Liver (tissue), 9 donors: Measurements from ENCODE around the gene ZMPSTE24. TPM values are rescaled to one million over a fixed set of nuclear protein-coding genes. Genes with fewer than 3 reads are reported as not detected.

Experiments used
- DNase-seq: peaks from one replicate; pipeline ENCODE4 v3.0.0-alpha.2; 2017; ENCODE audit warnings: low spot score
- H3K27ac ChIP-seq, 2 donors: one replicate each; pipeline ENCODE4 v1.7.0; 2013; ENCODE audit warnings: inconsistent platforms in 2 of 2, low read length in 2 of 2, control low read depth in 1 of 2, low read depth in 1 of 2, mild to moderate bottlenecking in 1 of 2
- H3K27me3 ChIP-seq, 4 donors: one replicate each; pipeline versions ENCODE4 v1.6.1 to v1.7.0; 2013; ENCODE audit warnings: low read length in 3 of 4, inconsistent platforms in 1 of 4, mild to moderate bottlenecking in 1 of 4, moderate library complexity in 1 of 4; ENCODE audit not compliant: control insufficient read depth in 4 of 4, insufficient read depth in 4 of 4
- H3K36me3 ChIP-seq, 4 donors: one replicate each; pipeline versions ENCODE4 v1.6.1 to v1.7.0; 2013; ENCODE audit warnings: low read length in 3 of 4, mild to moderate bottlenecking in 3 of 4, low read depth in 1 of 4, moderate library complexity in 1 of 4; ENCODE audit not compliant: control insufficient read depth in 4 of 4, insufficient read depth in 3 of 4
- H3K4me1 ChIP-seq, 4 donors: one replicate each; pipeline versions ENCODE4 v1.6.1 to v1.7.0; 2013; ENCODE audit warnings: low read length in 3 of 4, mild to moderate bottlenecking in 3 of 4, moderate library complexity in 1 of 4; ENCODE audit not compliant: control insufficient read depth in 4 of 4, insufficient read depth in 4 of 4
- H3K4me3 ChIP-seq, 3 donors: one replicate each; pipeline versions ENCODE4 v1.6.1 to v1.7.0; 2013; ENCODE audit warnings: low read length in 3 of 3, control low read depth in 1 of 3, low read depth in 1 of 3, mild to moderate bottlenecking in 1 of 3
- H3K9ac ChIP-seq, 2 donors: one replicate each; pipeline ENCODE4 v1.7.0; 2013; ENCODE audit warnings: low read length in 2 of 2, mild to moderate bottlenecking in 2 of 2, moderate library complexity in 2 of 2, control low read depth in 1 of 2, low read depth in 1 of 2
- H3K9me3 ChIP-seq, 4 donors: one replicate each; pipeline versions ENCODE4 v1.6.1 to v1.7.0; 2013; ENCODE audit warnings: low read length in 3 of 4; ENCODE audit not compliant: control insufficient read depth in 4 of 4
- EGR1 ChIP-seq, 2 donors: IDR thresholded peaks; 2 replicates each; pipeline ENCODE4 v1.6.1; 2016 to 2018; ENCODE audit warnings: antibody characterized with exemption in 2 of 2, low read depth in 2 of 2
- FOXA1 ChIP-seq: IDR thresholded peaks from 2 replicates; pipeline ENCODE4 v1.6.1; 2016; ENCODE audit warnings: antibody characterized with exemption
- FOXA2 ChIP-seq: IDR thresholded peaks from 2 replicates; pipeline ENCODE4 v1.6.1; 2016; ENCODE audit warnings: antibody characterized with exemption
- GABPA ChIP-seq, 2 donors: IDR thresholded peaks in 1 of 2; conservative IDR thresholded peaks in 1 of 2; 2 replicates each; pipeline ENCODE4 v1.6.1; 2016; ENCODE audit warnings: antibody characterized with exemption in 2 of 2, mild to moderate bottlenecking in 1 of 2, moderate library complexity in 1 of 2
- HNF4A ChIP-seq, 2 donors: conservative IDR thresholded peaks; 2 replicates each; pipeline ENCODE4 v1.6.1; 2016; ENCODE audit warnings: antibody characterized with exemption in 2 of 2, mild to moderate bottlenecking in 2 of 2
- HNF4G ChIP-seq: IDR thresholded peaks from 2 replicates; pipeline ENCODE4 v1.6.1; 2016; ENCODE audit warnings: antibody characterized with exemption
- JUND ChIP-seq, 2 donors: IDR thresholded peaks; 2 replicates each; pipeline ENCODE4 v1.6.1; 2016; ENCODE audit warnings: antibody characterized with exemption in 2 of 2
- NR2F2 ChIP-seq: IDR thresholded peaks from 2 replicates; pipeline ENCODE4 v1.6.1; 2016; ENCODE audit warnings: antibody characterized with exemption
- RAD21 ChIP-seq, 2 donors: IDR thresholded peaks; 2 replicates each; pipeline ENCODE4 v1.6.1; 2016; ENCODE audit warnings: antibody characterized with exemption in 2 of 2, mild to moderate bottlenecking in 2 of 2
- RXRA ChIP-seq, 2 donors: IDR thresholded peaks; 2 replicates each; pipeline ENCODE4 v1.6.1; 2017 to 2018; ENCODE audit warnings: antibody characterized with exemption in 2 of 2, mild to moderate bottlenecking in 1 of 2
- SP1 ChIP-seq: IDR thresholded peaks from 2 replicates; pipeline ENCODE4 v1.6.1; 2018; ENCODE audit warnings: antibody characterized with exemption, mild to moderate bottlenecking
- TAF1 ChIP-seq: conservative IDR thresholded peaks from 2 replicates; pipeline ENCODE4 v1.6.1; 2016; ENCODE audit warnings: antibody characterized with exemption, mild to moderate bottlenecking
- YY1 ChIP-seq: IDR thresholded peaks from 2 replicates; pipeline ENCODE4 v1.6.1; 2016; ENCODE audit warnings: antibody characterized with exemption, mild to moderate bottlenecking
- WGBS: extraction: QIAGEN DNeasy Blood & Tissue Kit; methylation state at CpG from one replicate; pipeline ENCODE4 v1.1.7; 2013; 5-methylcytosine and 5-hydroxymethylcytosine counted together
- polyA plus RNA-seq, 2 donors: library from polyadenylated mRNA; stranded (reverse) in 1 of 2; unstranded in 1 of 2; fragments of 200-250 nt in 1 of 2; fragments of >200 nt in 1 of 2; fragmentation: Nextera tagmentation in 1 of 2; extraction: Ambion mirVana in 1 of 2; gene quantifications; one replicate each; pipeline versions ENCODE4 v1.2.1 to v1.2.3, GENCODE V29; 2013 to 2015
- total RNA-seq, 2 donors: library from RNA; depleted of rRNA; stranded (reverse); fragments of >200 nt; gene quantifications; one replicate each; pipeline ENCODE4 v1.2.3, GENCODE V29; 2014
- TF ChIP-seq, protein P1 (sequence below): IDR thresholded peaks from 2 replicates; pipeline ENCODE4 v1.6.1; 2016; ENCODE audit warnings: antibody characterized with exemption
- TF ChIP-seq, protein P2 (sequence below): IDR thresholded peaks from 2 replicates; pipeline ENCODE4 v1.6.1; 2016; ENCODE audit warnings: antibody characterized with exemption
- TF ChIP-seq, protein P3 (sequence below): IDR thresholded peaks from 2 replicates; pipeline ENCODE4 v1.6.1; 2016; ENCODE audit warnings: antibody characterized with exemption
- TF ChIP-seq, protein P4 (sequence below): fragments of 150-350 bp; IDR thresholded peaks from 2 replicates; pipeline ENCODE4 v1.5.1; 2017; ENCODE audit warnings: improper control_type of control experiment, low read depth, low read length; ENCODE audit not compliant: missing input control
- TF ChIP-seq, protein P5 (sequence below): IDR thresholded peaks from 2 replicates; pipeline ENCODE4 v1.6.1; 2016; ENCODE audit warnings: antibody characterized with exemption, mild to moderate bottlenecking
- donor health status: healthy.
- donor health status: healthy.
- donor health status: healthy.
- donor health status: healthy.
- donor health status: healthy.

ZMPSTE24 gene
- total and polyA plus RNA-seq, 4 donors: 17.3 to 40.1 (median 22.6) TPM

DNA sequence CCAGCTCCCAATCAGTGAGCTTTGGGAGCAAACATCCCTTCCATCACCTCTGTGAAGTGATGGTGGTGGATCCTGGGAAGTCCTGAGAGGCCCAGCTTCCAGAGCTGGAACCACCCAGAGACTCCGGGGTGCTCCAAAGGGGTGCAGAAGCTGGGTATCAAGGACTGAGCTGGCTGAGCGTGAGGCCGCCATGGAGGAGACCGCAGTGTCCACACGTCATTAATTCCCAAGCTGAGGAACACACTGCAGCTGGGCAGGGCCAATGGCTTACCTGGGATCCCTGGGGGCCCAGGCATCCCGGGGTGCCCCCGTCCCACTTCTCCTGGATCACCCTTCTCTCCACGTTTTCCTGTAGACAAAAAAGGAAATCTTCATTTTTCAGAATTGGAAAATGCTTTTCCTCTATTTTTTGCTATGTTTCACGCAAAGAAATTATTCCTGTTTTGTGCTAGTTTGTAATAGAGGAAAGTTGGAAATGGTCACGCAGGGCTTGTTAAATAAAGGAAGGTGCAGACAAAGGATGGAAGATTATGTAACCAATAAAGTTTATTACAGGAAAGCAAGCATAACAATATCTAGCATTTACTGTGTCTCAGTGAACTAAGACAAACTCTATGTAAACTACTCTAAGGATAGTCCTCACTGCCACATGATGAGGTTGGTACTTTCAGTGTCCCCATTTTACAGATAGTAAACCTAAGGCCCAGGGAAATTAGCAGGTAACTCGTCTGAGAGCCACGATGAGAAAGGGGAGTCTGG is 43.7 kb downstream of the ZMPSTE24 start:
- Histone ChIP-seq H3K4me1 (no peaks in the 10 kb centered on the region), H3K27ac (no peak overlapping the region), H3K9me3 (no peaks in the 10 kb centered on the region), H3K4me3 (no peak overlapping the region), H3K9ac (no peak overlapping the region), H3K36me3 (no peaks in the 10 kb centered on the region), H3K27me3 (no peaks in the 10 kb centered on the region)
- DNase-seq: no peak
- TF ChIP-seq FOXA2: no peak
- no peak for TF ChIP-seq HNF4A (conservative IDR thresholded peaks at IDR 0.05)
- TF ChIP-seq GABPA (IDR thresholded peaks at IDR 0.05 in 1 of 2, conservative IDR thresholded peaks at IDR 0.05 in 1 of 2): no peak
- TF ChIP-seq HNF4G: no peak
- TF ChIP-seq, protein P1, sequence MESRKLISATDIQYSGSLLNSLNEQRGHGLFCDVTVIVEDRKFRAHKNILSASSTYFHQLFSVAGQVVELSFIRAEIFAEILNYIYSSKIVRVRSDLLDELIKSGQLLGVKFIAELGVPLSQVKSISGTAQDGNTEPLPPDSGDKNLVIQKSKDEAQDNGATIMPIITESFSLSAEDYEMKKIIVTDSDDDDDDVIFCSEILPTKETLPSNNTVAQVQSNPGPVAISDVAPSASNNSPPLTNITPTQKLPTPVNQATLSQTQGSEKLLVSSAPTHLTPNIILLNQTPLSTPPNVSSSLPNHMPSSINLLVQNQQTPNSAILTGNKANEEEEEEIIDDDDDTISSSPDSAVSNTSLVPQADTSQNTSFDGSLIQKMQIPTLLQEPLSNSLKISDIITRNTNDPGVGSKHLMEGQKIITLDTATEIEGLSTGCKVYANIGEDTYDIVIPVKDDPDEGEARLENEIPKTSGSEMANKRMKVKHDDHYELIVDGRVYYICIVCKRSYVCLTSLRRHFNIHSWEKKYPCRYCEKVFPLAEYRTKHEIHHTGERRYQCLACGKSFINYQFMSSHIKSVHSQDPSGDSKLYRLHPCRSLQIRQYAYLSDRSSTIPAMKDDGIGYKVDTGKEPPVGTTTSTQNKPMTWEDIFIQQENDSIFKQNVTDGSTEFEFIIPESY: no peak
- TF ChIP-seq RAD21 (IDR thresholded peaks at IDR 0.05): no peak
- TF ChIP-seq SP1: no peak
- TF ChIP-seq, protein P2, sequence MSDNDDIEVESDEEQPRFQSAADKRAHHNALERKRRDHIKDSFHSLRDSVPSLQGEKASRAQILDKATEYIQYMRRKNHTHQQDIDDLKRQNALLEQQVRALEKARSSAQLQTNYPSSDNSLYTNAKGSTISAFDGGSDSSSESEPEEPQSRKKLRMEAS: no peak
- no peak for TF ChIP-seq NR2F2
- TF ChIP-seq FOXA1: no peak
- TF ChIP-seq, protein P3, sequence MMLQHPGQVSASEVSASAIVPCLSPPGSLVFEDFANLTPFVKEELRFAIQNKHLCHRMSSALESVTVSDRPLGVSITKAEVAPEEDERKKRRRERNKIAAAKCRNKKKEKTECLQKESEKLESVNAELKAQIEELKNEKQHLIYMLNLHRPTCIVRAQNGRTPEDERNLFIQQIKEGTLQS: no peak
- no peak for TF ChIP-seq YY1
- no peak for TF ChIP-seq TAF1
- TF ChIP-seq, protein P4, sequence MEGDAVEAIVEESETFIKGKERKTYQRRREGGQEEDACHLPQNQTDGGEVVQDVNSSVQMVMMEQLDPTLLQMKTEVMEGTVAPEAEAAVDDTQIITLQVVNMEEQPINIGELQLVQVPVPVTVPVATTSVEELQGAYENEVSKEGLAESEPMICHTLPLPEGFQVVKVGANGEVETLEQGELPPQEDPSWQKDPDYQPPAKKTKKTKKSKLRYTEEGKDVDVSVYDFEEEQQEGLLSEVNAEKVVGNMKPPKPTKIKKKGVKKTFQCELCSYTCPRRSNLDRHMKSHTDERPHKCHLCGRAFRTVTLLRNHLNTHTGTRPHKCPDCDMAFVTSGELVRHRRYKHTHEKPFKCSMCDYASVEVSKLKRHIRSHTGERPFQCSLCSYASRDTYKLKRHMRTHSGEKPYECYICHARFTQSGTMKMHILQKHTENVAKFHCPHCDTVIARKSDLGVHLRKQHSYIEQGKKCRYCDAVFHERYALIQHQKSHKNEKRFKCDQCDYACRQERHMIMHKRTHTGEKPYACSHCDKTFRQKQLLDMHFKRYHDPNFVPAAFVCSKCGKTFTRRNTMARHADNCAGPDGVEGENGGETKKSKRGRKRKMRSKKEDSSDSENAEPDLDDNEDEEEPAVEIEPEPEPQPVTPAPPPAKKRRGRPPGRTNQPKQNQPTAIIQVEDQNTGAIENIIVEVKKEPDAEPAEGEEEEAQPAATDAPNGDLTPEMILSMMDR: no peak
- no peak for TF ChIP-seq EGR1 (IDR thresholded peaks at IDR 0.05; ENCODE audit: low read depth in 2 of 2)
- TF ChIP-seq, protein P5, sequence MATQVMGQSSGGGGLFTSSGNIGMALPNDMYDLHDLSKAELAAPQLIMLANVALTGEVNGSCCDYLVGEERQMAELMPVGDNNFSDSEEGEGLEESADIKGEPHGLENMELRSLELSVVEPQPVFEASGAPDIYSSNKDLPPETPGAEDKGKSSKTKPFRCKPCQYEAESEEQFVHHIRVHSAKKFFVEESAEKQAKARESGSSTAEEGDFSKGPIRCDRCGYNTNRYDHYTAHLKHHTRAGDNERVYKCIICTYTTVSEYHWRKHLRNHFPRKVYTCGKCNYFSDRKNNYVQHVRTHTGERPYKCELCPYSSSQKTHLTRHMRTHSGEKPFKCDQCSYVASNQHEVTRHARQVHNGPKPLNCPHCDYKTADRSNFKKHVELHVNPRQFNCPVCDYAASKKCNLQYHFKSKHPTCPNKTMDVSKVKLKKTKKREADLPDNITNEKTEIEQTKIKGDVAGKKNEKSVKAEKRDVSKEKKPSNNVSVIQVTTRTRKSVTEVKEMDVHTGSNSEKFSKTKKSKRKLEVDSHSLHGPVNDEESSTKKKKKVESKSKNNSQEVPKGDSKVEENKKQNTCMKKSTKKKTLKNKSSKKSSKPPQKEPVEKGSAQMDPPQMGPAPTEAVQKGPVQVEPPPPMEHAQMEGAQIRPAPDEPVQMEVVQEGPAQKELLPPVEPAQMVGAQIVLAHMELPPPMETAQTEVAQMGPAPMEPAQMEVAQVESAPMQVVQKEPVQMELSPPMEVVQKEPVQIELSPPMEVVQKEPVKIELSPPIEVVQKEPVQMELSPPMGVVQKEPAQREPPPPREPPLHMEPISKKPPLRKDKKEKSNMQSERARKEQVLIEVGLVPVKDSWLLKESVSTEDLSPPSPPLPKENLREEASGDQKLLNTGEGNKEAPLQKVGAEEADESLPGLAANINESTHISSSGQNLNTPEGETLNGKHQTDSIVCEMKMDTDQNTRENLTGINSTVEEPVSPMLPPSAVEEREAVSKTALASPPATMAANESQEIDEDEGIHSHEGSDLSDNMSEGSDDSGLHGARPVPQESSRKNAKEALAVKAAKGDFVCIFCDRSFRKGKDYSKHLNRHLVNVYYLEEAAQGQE: no peak
- no peak for TF ChIP-seq JUND (IDR thresholded peaks at IDR 0.05)
- TF ChIP-seq RXRA (IDR thresholded peaks at IDR 0.05): no peak
- WGBS: 92% methylated on average over 12 of the region's 12 CpGs
